Left colon (tissue), 2 donors: ENCODE results near the gene SHISA6. TPM values are rescaled to one million over a fixed set of nuclear protein-coding genes. Genes with fewer than 3 reads are reported as not detected.
A peak's percentile ranks its signal among the peaks of the same experiment; 100 is the strongest.

Experiments
- ATAC-seq: fragments of 200-7000 bp; cut with Tn5 transposase; one replicate; pipeline ENCODE4 v1.9.1; 2020; ENCODE audit warnings: mild to moderate bottlenecking, moderate library complexity
- DNase-seq, 2 donors: peaks; one replicate each; pipeline ENCODE4 v3.0.0-alpha.2; 2020
- intact Hi-C, 2 donors: fragments of 100-400 bp; cut with DNase I in 1 of 2; cut with micrococcal nuclease in 1 of 2; formaldehyde crosslinking; loops; one replicate each; pipeline versions ENCODE4 v1.11.2 to v1.14.0; 2022; cut with DNase I, micrococcal nuclease
- total RNA-seq, 2 donors: library from RNA; stranded (reverse); fragmentation: NEBNext Ultra II Directional; extraction: Animal tissue kit (Norgen Biotek cat#: 25700); gene quantifications; one replicate each; pipeline ENCODE4 v1.2.1, GENCODE V29; 2021
- donor health status: DM: no; HTN: no; CAD: no.
- donor health status: DM: yes; HTN: yes; CAD: no.

The SHISA6 gene
- total RNA-seq, 2 donors from 2014 or later = 0.53 to 0.70 TPM

DNA sequence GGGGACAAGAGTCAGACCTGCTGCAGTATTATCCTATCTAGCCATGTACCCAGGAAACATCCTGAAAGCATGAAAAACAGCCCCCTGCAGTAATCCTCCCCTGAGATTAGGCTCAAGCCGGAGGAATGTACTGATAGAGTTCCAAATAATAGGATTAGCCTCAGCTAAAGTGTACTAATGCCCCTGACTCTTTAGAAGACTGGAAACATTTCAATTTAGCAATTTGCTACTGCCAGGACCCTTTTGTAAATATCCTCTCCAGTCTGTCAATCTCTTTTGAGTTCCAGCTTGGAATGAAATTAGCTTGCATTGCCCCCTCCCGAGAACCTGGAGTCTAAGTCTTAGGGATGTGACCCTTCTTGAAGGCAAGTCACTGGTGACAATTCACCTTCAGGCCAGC, 246.5 kb downstream of the SHISA6 start:
- ATAC-seq = no peak
- intact Hi-C loops = no loop called here
- DNase-seq = no peak

DNA sequence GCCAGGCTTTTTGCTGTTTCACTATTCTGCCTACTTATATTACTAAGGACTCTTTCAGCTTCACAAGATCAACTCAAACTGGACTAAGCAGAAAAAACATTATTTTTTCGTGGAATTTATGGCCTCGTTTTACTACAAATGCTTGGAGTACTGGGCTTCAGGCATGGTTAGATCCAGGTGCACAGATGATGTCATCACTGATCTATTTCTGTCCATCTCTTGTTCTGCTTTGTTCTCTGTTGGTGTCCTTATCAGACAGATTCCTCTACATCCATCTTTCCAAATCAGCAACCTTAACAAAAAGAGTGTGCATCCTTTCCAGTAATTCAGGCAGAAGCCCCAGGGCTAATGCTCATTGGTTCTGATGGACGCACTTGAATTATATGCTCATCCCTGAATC, 247.4 kb downstream of the SHISA6 start:
- intact Hi-C loops = no loop called here
- DNase-seq (no peak), ATAC-seq (no peak)

DNA sequence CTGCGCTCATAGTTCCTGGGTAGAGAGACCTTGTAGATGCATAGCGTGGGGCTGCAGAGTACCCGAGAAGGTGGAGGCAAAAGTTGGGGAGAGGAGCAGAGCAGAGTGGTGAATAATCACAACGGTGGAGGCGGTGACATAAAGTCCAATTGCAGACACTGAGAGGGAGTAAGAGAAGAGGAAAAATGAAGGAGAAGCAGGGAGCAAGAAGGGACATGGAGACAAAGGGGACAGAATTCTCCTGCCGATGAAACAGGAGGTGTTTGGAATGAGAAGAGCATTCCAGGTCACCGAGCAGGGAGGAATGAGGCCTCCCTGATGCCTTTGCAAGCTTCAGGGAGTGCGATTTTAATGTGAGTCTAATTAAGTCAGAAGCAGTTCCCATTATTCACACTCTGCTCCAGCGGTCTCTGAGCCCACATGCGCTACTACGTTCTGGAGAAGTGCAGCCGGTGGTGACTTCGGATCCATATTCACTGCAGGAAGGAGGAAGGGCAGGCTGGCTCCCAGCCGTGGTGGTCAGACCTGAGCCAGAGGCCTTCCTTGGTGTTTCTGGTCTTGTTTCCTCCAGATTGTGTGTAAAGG, 249.2 kb downstream of the SHISA6 start:
- ATAC-seq (no peak), DNase-seq (no peak)
- intact Hi-C loops = no loop called here

DNA sequence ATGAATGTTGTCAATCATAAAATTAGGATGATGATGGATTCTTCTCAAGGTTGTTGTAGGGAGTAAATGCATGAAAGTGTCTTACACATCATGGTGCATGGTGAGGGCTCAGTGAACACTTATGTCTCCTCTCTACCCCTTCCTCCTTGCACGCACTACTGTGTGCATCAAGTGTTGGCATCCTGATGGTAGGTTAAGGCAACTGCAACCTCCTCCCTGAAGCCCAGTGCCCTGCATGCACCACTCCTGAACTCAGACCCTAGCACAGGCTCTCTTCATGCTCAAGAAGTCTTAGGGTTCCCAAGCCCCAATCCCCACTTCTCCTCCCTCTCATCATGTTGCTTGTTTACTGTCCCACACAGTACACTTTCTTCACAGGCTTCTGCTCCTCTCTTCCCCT, 251.5 kb downstream of the SHISA6 start:
- DNase-seq = no peak
- ATAC-seq = no peak
- intact Hi-C loops = no loop called here

DNA sequence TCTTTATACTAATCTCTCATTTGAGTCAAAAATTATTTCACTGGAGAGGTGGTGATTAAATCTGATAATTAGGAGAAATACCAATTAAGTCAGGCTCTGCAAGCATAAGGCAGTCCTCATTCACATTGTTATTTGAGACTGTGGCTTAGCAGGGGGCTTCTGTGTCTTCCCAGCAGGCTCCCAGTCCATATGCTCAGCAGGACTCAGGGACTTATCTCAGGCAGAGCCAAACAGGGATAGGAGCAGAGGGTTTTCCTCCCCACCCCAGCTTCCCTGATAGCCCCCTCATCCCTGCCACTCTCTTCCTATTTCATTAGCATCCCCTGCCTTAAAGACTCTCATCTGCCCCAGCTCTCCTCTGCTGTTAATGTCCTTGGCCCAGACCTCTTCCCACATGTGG, 252.9 kb downstream of the SHISA6 start:
- intact Hi-C loops = no loop called here
- ATAC-seq (no peak), DNase-seq (no peak)

DNA sequence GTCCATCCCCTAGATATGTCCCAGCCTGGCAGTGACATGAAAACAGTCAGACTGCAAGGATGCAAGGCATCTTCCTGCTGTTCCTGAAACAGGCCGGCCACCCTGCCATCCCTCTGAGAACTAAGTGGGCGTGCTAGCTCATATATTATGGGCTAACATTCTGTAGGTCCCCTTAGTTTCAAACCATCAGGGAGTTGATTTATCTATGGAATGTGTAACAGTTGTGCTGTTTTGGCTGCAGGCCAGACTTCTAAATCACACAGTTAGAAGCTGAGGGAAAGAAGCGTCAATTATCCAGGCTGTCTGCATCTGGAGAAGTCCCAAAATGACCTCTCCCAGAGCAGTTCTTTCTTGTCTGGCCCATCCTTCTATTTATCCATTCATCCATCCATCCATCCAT, 254.6 kb downstream of the SHISA6 start:
- intact Hi-C loops = no loop called here
- DNase-seq (no peak), ATAC-seq (no peak)

DNA sequence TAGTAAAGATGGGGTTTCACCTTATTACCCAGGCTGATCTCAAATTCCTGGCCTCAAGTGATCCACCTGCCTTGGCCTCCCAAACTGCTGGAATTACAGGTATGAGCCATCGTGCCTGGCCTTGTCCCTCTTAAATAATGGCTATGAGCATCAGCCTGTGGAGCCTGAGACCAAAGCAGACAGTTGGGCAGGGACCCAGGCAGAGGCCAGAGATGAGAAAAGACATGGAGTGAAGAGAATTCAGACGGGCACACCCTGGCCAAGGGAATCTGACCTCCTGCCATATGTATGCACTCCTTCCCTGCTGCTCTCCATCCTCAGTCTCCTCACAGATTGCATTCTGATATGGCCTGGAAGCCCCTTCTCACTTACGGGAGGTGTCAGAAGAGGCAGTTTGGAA, 258.9 kb downstream of the SHISA6 start:
- intact Hi-C loops = no loop called here
- DNase-seq (no peak), ATAC-seq (no peak)

DNA sequence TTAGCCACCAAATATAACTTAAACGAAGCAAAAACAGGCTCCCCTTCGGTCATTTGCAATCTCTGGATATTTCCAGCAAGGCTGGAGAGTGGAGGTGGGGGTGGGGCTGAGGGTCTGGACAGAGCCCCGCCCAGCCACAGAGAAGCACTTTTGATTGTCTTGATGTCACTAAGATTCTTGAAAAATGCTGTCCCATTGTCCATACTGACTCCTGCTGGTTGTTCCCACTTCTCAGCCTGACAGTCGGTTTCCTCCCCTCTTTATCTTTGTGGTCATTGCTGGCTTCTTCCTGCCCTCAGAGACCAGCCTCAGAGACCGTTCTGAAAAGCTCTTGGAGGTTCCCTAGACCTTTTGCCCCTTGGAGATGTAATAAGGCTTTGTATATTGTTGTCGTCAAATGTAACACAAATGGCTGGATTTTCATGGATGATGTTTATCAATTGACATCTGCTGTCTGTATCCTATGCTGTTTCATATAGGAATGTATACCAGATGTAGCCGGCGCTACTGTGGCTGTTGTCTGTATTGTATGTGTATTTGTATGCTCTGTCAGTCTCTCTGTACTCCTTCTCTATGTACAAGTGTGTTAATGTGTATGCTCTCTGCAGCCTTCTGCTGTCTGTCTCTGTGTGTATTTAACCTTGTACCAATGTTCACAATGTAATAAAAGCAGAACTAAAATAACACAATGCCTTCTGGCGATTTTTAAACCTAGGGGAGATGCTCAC, 262.5 kb downstream of the SHISA6 start:
- DNase-seq (no peak), ATAC-seq (no peak)
- intact Hi-C loops = no loop called here

DNA sequence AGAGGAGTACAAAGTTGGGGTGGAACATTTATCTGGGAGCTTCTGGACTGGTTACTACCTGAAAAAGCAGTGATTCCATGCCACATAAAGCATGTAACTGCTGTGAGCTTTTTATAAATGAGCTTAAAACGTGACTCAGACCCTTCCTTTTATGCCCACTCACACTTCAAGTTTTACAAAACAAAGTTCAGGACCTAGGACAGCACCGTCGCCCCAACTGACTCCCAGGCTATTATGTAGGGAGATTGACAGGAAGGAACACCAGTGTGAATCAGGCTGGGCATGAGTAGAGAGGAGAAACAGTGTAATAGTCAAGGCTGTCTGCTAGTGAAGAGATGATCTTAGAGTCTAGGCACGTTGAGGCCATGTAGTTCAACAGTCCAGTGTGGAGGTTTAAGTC, 265.6 kb downstream of the SHISA6 start:
- DNase-seq (peak in 1 of 2 donors; percentile 20), ATAC-seq (peak; percentile 50)
- intact Hi-C loops = no loop called here

DNA sequence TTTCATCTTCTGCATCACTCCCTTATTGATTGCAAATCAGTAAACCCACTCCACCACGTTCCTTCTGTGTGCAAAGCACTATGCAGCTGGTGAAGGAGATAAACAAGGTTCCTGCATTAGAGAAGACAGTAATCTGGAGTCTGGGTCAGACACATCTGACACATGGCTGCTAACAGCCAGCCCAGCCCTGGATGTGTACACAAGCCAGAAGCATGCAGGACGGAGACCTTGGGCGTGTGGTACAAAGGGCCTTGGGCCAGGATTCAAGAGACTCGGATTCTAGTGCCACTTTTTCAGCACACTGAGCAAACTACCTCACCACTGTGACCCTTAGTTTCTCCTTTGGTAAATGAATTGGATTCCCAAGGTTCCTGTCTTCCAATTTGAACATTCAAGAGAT, 270.7 kb downstream of the SHISA6 start:
- ATAC-seq = peak; percentile 100
- peak; percentile 25 to 52 for DNase-seq
- intact Hi-C loops = no loop called here

DNA sequence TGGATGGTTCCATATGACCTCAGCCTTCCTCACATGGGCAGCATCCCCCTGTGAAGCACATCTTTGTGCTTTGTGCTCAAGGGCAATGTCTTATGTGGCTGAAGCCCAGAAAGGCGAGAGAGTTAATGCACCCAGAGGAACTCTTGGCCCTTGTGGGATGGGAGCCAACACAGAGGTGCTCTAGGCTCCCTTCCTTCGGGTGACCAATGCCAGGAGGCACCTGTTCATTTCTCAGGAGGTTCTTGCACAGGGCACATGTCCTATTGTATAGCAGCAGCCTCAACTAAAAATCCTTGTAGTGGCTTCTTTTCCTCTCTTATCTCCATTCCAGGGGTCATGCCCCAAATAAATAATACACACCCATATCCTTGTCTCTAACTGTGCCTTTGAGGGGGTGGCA, 273.6 kb downstream of the SHISA6 start:
- DNase-seq (no peak), ATAC-seq (no peak)
- intact Hi-C loops = no loop called here

DNA sequence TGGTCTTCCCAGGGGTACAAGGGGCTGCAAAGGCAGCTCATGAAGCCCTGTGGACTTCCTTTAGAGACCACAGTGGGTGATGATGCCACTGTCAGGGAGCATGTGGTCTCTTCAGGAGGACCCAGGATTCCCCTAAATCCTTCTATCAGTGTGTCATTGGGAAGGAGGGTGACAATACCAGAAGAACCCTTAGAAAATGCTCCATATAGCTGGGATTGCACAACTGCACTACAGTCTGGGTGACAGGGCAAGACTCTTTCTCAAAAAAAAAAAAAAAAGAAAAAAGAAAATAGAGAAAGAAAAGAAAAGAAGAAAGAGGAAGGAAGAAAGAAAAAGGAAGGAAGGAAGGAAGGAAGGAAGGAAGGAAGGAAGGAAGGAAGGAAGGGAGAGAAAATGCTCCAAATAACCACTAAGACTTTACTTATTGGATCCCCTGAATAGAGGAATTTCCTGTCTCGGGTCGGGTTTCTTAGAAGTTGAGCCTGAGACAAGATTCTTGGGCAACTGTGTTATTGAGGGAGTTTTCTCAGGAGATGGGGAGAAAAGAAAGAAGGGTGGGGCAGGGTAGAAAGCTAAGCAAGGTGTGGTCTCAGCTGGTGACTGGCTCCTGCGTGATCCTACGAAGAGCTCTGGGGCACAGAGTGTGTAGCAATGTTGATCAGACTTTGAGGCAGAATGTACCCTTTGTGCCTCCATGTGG, 274.1 kb downstream of the SHISA6 start:
- ATAC-seq = no peak
- DNase-seq = no peak
- intact Hi-C loops = no loop called here

DNA sequence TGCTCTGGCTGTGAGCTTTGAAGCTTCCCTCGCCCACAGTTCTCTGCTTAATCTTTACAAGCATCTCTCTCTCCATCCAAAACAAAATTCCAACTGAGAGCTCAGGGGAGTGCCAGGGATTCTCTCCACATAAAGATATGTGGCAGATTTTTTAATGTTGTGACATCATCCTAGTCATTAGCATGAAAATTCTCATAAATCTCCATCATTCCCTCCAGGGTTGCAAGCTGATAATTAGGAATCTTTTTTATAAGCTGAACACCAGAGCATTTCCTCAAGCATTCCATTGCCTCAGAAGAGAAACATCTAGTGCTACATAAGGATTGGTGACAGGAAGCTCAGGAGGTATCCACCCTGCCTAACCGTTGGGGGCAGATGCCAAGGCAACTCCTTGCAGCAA, 274.9 kb downstream of the SHISA6 start:
- ATAC-seq = no peak
- DNase-seq = no peak
- intact Hi-C loops = no loop called here

DNA sequence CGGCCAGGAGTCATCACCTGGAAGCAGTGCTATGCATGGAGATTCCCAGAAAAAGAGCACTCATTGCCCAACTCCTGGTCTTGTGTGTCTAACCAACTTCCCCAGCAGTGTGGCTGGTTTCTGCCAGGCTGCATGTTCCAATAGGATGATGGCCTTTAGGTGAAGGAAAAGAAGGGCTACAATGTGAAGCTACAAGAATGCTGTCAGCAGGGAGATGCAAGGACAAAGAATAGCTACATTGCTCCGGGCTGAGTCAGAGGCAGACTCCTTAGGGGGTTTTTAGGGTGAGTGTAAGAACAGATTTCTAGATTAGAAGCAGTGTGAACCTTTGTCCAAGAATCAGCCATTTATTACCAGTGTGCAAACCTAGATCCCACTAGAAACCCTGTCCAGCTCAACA, 294.2 kb downstream of the SHISA6 start:
- intact Hi-C loops = no loop called here
- ATAC-seq (no peak), DNase-seq (no peak)

DNA sequence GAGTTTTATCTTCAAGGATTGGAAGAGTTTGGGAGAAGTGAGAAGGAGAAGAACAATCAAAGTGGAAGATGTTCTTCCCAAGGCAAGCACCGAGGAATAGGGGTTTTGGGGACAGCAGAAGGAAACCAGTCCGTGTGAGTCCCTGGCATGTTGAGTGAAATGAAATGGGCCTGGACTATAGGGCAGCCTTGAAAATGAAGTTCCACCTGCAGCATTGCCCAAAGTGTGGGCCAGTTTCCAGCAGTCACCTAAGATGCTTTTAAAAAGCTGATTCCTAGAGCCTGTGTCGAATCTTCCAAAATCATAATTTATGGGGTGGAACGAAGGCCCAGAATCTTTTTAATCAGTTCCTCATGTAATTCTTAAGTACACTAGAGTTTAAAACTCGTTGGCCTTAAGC, 297.4 kb downstream of the SHISA6 start:
- intact Hi-C loops = no loop called here
- no peak for ATAC-seq
- DNase-seq = no peak

DNA sequence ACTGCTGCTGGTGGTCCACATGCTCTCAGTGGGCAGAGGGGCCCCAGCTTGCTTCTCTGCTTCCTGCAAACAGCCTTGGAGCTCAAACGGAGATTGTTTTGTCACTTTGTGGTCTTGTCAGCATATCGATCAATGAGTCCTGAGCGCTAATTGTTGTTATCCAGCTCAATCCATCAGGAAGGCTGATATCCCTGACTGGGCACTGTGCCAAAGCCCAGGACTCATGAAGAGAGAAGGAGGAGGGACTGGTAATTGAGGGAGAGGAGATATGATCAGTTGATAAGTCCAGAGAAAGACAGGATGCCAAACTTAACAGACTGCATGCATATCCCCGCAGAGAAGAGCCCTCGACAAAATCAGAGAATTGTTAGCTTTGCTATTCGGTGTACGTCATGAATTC, 298.6 kb downstream of the SHISA6 start:
- no peak for DNase-seq
- intact Hi-C loops = no loop called here
- ATAC-seq = no peak

DNA sequence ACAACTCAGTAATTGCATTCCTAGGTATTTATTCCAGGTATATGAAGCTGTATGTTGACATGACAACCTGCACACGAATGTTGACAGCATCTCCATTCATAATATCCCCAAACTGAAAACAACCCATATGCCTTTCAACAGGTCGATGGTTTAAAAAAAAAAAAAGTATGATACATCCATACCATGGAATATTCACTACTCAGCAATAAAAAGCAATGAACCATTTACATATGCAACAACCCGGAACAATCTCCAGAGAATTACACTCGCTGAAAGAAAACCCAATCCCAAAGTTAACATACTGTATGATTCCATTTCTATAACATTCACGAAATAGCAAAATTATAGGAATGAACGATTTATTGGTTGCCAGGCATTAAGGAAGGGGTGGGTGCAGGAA, 304.0 kb downstream of the SHISA6 start:
- intact Hi-C loops = no loop called here
- ATAC-seq (no peak), DNase-seq (no peak)

DNA sequence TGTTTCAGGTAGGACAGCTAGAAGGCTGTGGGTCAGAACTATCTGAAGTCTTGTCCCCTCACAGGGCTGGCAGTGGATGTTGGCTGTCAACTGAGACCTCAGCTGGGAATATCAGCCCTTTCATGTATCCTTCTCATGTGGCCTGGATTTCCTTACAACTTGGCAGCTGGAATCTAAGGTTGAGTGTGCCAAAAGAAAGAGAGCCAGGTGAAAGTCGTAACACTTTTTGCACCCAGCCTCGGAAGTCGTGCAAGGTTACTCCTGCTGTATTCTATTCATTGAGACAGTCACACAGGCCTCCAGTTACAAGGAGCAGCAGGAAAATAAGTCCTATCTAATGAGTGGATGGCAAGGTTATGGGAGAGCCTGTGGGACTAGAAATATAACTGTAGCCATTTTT, 304.7 kb downstream of the SHISA6 start:
- intact Hi-C loops = no loop called here
- DNase-seq = no peak
- no peak for ATAC-seq

DNA sequence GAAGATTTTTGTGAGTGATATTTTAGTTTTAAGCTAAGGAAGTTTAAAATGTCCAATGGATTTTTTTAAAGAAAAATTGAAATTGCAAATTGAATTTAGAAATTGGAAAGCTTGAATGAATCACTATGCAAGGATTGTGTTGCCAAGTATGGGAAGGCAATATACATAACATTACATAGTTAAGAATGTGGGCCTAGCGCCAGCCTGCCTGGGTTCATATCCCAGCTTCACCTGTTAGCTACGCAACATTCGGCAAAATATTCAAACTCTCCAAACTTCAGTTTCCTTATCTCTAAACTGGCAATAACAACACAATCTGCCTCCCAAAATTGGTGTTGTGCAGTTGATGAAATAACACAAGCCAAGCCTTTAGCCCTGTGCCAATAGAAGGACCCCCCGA, 306.8 kb downstream of the SHISA6 start:
- no peak for DNase-seq
- intact Hi-C loops = no loop called here
- no peak for ATAC-seq

DNA sequence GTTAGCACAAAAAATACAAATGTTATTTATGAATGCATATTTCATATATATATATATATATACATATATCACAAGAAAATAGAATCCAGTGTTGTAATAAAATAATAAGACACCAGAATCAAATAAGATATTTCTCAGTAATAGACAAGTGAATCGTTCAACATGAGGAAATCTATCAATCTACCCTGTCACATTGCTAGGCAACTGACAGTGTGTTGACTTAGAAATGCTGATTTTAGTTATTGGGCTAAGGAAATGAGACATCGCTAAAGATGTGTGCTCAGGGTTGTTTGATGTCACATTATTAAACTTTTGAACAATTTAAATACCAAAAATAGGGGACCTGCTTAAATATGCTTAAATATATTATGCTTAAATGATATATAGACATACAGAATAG, 307.4 kb downstream of the SHISA6 start:
- intact Hi-C loops = no loop called here
- DNase-seq (no peak), ATAC-seq (no peak)

DNA sequence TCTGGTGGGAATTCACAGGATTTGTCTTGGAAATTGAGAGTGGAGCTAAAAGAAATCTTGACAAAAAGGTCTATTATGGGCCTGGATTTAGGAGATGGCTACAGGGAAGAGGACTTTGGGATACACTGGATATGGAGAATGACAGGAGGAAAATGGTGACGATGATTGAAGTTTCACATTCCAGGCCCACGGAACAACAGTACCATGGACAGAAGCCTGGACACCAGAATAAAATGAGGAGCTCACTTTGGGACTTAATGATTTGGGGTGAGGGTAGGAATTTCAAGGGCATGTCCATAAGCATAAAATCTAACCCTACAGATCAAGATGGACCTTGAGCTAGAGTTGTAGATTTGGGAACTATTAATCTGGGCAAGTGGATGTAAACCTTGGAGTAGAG, 309.4 kb downstream of the SHISA6 start:
- DNase-seq = no peak
- intact Hi-C loops = no loop called here
- no peak for ATAC-seq
